Retinal pigment epithelial cell (primary cell): ENCODE data around the gene GRID2IP.
A peak's percentile ranks its signal among the peaks of the same experiment; 100 is the strongest.

Experiments used
- DNase-seq: peaks from one replicate; pipeline ENCODE4 v3.0.0-alpha.2; 2010; ENCODE audit warnings: low read depth
- H3K4me3 ChIP-seq: 2 replicates; pipeline ENCODE4 v1.5.1; 2011; ENCODE audit warnings: mild to moderate bottlenecking, low read length, control low read depth, moderate library complexity
- TF ChIP-seq, protein P1 (sequence below): conservative IDR thresholded peaks from 2 replicates; pipeline ENCODE4 v1.5.1; 2011; ENCODE audit warnings: low read depth, low read length, control low read depth, inconsistent platforms

The GRID2IP gene

DNA sequence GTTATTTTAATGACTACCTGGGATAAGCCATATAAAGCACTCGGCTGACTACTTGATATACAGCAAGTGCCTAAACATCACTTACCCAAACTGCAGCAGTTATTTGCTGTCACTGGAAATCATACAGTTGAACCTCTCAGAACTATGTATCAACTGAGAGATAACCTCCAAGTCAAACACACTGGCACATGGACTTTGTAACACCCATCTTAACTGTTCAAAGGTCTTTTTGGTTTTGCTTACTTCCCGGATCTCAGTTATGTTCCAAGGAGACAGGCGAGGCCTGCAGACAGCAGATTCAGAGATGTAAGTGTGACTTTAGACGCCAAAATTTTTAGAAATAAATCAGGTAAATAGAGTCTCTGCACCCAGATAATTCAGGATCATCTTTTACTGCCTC, 69.0 kb downstream of the GRID2IP start:
- TF ChIP-seq, protein P1, sequence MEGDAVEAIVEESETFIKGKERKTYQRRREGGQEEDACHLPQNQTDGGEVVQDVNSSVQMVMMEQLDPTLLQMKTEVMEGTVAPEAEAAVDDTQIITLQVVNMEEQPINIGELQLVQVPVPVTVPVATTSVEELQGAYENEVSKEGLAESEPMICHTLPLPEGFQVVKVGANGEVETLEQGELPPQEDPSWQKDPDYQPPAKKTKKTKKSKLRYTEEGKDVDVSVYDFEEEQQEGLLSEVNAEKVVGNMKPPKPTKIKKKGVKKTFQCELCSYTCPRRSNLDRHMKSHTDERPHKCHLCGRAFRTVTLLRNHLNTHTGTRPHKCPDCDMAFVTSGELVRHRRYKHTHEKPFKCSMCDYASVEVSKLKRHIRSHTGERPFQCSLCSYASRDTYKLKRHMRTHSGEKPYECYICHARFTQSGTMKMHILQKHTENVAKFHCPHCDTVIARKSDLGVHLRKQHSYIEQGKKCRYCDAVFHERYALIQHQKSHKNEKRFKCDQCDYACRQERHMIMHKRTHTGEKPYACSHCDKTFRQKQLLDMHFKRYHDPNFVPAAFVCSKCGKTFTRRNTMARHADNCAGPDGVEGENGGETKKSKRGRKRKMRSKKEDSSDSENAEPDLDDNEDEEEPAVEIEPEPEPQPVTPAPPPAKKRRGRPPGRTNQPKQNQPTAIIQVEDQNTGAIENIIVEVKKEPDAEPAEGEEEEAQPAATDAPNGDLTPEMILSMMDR = no peak
- no peak for DNase-seq
- H3K4me3 ChIP-seq = peak overlapping the region; percentile 87

DNA sequence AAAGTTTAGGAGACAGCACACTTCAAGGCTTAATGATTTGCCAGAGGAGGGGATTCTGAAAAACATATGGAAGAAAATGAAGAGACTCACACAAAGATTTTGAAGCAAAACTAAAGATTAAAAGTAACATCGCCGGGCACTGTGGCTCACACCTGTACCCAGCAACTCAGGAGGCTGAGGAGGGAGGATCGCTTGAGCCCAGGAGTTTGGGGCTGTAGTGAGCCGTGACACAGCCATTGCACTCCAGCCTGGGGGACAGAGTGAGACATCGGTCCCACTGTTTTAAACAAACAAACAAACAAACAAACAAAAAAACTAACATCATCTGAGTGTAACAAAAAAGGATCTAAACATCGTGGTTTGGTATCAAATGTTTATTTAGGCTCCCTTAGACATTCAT, 69.8 kb downstream of the GRID2IP start:
- H3K4me3 ChIP-seq = no peak overlapping the region
- TF ChIP-seq, protein P1 = no peak
- DNase-seq = no peak

DNA sequence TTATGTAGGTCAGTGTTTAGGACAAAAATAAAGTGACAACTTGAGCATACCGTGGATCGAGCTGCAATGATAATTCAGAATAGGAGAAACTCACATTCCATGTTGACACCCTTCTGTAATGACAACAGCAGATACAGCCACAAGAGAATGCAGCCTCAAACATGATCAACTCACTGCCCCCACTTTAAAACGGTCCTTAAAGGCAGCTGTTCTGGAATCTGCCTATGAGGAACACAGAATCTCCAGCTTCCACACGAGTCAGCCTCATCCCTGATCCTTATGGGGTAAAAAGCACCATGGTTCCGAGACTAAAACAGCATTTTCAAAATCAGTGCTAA, 71.0 kb downstream of the GRID2IP start:
- TF ChIP-seq, protein P1 = no peak
- H3K4me3 ChIP-seq = no peak overlapping the region
- no peak for DNase-seq

DNA sequence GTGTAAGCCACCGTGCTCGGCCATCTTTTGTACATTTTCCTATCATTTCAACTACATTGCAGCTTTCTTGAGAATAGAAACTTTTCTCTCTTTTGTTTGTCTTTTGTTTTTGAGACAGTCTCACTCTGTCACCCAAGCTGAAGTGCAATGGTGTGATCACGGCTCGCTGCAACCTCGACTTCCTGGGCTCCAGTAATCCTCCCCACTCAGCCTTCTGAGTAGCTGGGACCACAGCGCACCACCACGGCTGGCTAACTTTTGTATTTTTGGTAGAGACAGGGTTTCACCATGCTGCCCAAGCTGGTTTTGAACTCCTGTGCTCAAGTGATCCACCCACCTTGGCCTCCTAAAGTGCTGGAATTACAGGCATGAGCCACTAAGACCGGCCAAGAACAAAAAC, 72.2 kb downstream of the GRID2IP start:
- no peak overlapping the region for H3K4me3 ChIP-seq
- DNase-seq = no peak
- TF ChIP-seq, protein P1 = no peak

DNA sequence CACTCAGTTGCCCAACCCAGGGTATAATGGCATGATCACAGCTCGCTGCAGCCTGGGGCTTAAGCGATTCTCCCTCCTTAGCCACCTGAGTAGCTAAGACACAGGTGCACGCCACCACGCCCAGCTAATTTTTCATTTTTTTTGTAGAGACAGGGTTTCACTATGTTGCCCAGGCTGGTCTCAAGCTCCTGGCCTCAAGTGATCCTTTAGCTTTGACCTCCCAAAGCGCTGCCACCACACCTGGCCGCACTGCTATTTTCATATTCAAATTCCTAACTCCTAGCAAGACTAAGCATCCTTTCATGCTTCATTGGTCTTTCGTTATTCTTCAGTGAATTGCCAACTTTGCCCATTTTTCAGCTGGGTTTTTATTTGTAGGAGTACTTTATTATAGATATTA, 73.1 kb downstream of the GRID2IP start:
- no peak for DNase-seq
- TF ChIP-seq, protein P1 = no peak
- no peak overlapping the region for H3K4me3 ChIP-seq

DNA sequence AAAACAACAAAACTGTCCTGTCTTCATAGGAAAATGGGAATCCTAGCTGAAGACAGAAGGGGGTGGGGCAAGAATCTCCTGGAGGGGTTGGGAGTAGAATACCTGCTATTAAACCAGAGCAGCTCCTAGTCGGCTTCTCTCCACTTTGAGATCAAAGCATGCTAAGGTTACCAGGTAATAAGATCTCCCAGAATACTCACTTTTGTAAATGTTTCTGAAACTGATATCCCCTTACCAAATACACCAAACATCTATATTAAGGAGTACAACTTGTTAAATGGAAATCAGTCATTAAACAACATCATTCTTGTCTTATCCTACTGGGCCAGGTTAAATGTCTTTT, 74.0 kb downstream of the GRID2IP start:
- TF ChIP-seq, protein P1 = no peak
- no peak for DNase-seq
- H3K4me3 ChIP-seq = no peak overlapping the region

DNA sequence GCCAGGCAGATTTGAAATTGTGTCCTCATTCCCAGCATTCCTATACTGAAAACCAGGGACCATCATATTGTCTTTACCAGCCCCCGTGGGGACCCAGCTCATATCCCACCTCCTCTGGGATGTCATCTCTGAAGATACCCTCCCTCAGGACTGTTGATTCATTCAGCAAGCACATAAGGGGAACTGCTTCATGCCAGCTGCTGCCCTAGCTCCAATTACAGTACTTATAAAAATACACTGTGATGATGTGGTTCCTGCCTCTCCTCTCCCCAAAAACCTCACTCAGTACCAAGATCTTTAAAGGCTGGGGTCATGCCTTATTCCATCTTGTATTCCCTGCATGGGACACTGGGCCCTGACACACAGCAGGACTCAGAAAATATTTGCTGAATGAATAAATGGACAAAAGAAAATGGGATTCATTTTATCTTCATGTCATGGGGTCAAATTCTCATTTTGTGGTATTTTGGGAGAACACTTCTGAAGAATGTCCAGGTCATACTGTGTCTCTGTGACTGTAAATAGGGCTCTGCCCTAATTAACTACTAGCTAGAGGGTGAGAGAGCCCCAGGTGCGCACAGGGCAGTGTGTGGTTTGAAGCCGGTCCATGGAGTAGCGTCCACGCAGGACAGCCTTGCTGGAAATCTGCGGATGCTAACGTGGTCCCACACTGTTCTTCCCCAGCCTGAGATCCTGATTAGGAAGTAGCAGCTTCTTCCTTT, 74.5 kb downstream of the GRID2IP start:
- no peak for DNase-seq
- TF ChIP-seq, protein P1 = no peak
- no peak overlapping the region for H3K4me3 ChIP-seq
